Esophagus muscularis mucosa (tissue), 4 donors: ENCODE results near the gene DHX35.

Experiments
- CTCF ChIP-seq, 3 experiments: fragments of 200-600 bp in 2 of 3; fragments of 450-650 bp in 1 of 3; sonication (generic) in 2 of 3; IDR thresholded peaks; one replicate each; pipeline ENCODE4 v1.5.1; 2017 to 2019; ENCODE audit warnings: antibody characterized with exemption in 3 of 3, mild to moderate bottlenecking in 2 of 3, moderate library complexity in 1 of 3
- EP300 ChIP-seq: sonication (generic); formaldehyde crosslinking; IDR thresholded peaks from one replicate; pipeline ENCODE4 v1.6.1; 2017; ENCODE audit warnings: antibody characterized with exemption
- POLR2A ChIP-seq: fragments of 450-650 bp; IDR thresholded peaks from one replicate; pipeline ENCODE4 v1.6.1; 2017; ENCODE audit warnings: antibody characterized with exemption, moderate library complexity, mild to moderate bottlenecking, low read depth
- POLR2AphosphoS5 ChIP-seq, 2 donors: sonication (generic); formaldehyde crosslinking; IDR thresholded peaks; one replicate each; pipeline ENCODE4 v1.6.1; 2017; ENCODE audit warnings: antibody characterized with exemption in 2 of 2

GRCh38 chr20:38987777-38988176 is 25.6 kb downstream of the DHX35 start:
- no peak for TF ChIP-seq EP300
- no peak for TF ChIP-seq CTCF (IDR thresholded peaks at IDR 0.05)
- no peak for TF ChIP-seq POLR2AphosphoS5 (IDR thresholded peaks at IDR 0.05)
- TF ChIP-seq POLR2A = no peak
